Measurements from ENCODE around the gene PLD5.

DNA sequence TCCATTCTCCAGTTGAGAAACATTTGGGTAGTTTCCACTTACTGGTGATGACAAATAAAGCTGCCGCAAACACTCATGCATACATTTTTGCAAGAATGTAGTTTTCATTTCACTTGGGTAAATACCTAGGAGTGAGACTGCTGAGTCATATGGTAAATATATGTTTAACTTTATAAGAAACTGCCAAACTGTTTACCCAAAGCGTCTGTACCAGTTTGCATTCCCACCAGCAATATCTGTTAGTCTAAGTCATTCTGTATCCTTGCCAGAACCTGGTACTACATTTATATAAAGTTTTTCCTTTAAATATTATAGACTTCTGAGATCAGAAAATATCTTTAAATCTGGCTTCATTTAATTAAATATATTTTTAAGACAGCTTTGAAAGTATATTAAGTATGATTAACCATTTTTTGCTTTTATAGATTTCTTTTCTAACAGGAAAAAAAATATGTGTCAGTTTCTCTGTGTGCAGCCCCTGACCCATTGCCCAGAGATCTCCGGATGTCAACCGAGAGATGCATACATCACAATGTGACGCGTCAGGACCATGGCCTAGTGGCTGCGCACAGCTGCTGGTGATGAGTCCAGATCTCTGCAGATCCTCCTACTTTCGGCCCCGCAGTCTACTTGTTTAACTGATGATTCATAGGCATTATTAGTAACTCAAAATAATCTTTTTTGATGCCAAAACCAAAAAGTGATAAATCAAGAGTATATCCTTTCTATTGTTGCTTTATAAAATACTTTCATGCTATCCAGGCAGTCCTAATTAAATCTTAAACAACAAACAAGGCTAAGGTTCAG, 298.5 kb downstream of the PLD5 start:
- TF ChIP-seq POLR2A (IDR thresholded peaks at IDR 0.05): no peak
- TF ChIP-seq, protein P1, sequence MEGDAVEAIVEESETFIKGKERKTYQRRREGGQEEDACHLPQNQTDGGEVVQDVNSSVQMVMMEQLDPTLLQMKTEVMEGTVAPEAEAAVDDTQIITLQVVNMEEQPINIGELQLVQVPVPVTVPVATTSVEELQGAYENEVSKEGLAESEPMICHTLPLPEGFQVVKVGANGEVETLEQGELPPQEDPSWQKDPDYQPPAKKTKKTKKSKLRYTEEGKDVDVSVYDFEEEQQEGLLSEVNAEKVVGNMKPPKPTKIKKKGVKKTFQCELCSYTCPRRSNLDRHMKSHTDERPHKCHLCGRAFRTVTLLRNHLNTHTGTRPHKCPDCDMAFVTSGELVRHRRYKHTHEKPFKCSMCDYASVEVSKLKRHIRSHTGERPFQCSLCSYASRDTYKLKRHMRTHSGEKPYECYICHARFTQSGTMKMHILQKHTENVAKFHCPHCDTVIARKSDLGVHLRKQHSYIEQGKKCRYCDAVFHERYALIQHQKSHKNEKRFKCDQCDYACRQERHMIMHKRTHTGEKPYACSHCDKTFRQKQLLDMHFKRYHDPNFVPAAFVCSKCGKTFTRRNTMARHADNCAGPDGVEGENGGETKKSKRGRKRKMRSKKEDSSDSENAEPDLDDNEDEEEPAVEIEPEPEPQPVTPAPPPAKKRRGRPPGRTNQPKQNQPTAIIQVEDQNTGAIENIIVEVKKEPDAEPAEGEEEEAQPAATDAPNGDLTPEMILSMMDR (IDR thresholded peaks at IDR 0.05): no peak

Measured in testis (tissue), 2 donors.